ENCODE results near the gene SLC8A1.

Gene SLC8A1

GRCh38 chr2:40300391-40300790, 151.5 kb downstream of the SLC8A1 start:
- DNase-seq: no peak

GRCh38 chr2:40299781-40300180, 152.1 kb downstream of the SLC8A1 start:
- DNase-seq: no peak

- no peak for DNase-seq
Observed at GRCh38 chr2:40299173-40299572, 152.7 kb downstream of the SLC8A1 start.

DNA sequence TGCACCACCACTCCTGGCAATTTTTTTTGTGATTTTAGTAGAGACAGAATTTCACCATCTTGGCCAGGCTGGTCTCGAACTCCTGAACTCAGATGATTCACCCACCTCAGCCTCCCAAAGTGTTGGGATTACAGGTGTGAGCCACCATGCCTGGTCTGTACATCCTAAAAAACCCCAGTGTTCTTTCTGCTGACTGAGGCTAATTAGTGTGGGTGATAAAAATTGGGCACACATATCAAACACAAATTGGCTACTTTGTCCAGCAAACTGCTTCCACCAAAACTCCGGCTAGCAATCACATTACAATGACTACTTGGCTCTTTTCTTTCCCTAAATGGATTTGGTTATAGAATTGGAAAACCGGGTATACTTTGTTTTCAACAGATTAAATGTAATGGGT, 153.9 kb downstream of the SLC8A1 start:
- no peak for DNase-seq

DNA sequence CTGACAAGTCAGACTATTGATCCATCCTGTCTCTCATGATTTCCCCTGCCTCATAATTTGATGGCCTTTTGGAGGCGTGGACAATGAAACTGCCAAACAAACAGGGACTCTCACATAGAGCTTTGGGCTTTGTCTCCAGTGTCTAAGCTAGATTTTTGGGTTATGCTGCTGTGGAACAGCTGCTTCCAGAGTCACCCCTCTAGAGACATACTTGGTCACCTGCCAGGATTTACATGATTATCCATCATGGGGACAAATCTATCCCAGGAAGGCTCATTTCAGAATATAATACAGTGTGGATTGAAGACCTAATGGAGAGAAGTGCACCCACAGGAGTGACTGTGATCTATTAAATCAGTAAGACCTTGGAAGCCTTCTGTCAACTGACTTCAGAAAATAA, 159.6 kb downstream of the SLC8A1 start:
- no peak for DNase-seq

GRCh38 chr2:40289771-40290404, 162.0 kb downstream of the SLC8A1 start:
- DNase-seq: no peak

GRCh38 chr2:40287773-40288172, 164.1 kb downstream of the SLC8A1 start:
- no peak for DNase-seq

- DNase-seq: peak; percentile 46
Observed at GRCh38 chr2:40287195-40287594, 164.7 kb downstream of the SLC8A1 start.

- no peak for DNase-seq
Observed at GRCh38 chr2:40286721-40287120, 165.2 kb downstream of the SLC8A1 start.

- DNase-seq: no peak
Observed at GRCh38 chr2:40285391-40285790, 166.5 kb downstream of the SLC8A1 start.

GRCh38 chr2:40284797-40285196, 167.1 kb downstream of the SLC8A1 start:
- no peak for DNase-seq

DNA sequence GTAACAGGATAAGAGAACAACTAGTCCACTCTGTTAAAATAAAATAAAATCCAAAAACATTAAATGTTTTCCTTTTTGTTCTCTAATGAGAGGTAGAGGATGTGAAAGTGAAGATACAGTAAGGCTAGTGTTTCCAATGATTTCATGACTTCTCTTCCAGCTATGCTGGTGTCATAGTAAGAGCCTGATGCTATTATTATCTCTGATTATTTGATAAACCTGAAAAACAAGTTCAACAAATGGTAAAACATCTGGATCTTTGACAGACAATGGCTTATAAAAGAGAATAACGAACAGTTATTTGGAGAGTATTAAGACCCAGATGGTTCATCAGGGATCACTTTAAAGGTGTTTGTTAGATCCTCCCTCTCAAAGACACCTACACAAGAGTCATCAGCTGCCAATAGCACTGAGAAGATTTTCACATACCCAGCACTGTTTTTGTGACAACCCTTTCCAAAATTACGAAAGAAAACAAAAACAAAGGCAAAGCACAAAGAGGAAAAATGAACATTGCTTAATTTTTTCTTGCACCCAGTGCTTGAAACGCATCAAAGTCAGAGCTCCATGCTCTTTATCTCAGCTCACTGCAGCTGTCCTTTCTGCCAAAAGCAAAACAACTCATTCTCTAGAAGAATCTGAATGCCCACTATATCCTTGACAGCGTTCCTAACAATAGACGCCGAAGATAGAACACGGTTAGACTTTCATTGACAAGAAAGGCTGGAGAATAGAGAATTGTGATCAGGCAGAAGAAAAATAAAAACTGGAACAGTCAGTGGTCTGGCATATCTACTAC, 168.6 kb downstream of the SLC8A1 start:
- no peak for DNase-seq

- DNase-seq: no peak
Observed at GRCh38 chr2:40282428-40282827, 169.5 kb downstream of the SLC8A1 start.

DNA sequence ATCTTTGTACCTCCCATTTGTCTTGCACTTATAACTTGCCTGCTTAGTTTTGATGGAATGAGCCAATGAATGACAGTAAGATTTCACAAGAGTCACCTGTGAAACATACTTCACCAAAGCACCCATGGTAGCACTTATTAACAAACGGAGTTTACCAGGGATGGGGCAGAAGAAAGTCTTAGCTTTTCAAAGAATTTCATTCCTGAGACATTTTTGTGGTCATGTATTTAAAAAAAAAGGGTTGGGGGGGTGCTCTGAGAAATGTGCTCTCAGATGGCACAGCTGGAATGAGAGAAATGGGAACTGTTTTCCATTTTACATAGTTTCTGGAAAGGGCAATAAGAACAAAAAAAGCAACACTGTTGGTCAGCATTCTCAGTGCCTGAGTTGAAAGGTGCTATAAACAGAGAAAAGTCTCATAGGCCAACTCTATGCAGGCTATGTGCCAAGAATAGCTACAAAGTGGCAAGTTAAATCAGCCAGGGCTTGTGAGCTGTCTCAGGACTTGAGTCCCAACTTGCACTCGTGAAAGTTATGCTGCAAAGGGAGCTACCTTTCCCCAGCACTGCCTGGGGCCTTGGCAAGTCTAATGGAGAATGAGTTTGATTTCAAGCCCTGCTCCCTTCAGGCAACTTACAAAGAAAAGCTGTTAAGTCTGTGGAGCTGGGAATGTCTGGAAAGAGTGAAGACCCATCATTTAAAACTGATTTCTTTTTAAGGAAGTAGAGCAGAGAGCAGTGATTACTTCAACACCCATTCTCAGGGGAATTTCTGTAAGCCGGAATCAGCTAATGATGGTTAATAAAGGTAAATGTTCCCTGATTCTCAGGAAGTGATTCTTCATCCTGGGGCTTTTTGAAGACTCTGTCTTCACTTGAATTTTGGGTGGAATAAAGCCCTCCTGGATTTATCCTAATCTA, 170.6 kb downstream of the SLC8A1 start:
- no peak for DNase-seq

- DNase-seq: no peak
Observed at GRCh38 chr2:40279482-40279881, 172.4 kb downstream of the SLC8A1 start.

DNA sequence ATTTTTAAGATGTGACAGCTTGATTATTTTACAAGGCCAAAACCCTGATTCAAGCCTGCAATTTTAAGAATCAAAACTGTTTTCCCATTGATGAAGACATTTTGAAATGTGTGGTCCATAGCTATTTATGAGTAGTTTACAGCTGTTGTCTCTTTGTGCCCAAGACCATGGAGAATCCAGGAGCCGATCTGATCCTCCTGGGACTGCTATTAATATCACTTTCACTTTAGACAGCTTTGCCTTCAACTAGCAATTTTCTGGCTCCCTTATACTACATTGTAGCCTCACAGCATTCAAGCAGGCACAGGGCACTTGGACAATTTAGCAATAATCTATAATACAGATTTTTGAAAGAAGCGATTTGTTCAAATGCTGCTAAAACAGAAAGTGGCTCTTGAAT, 172.9 kb downstream of the SLC8A1 start:
- no peak for DNase-seq

DNA sequence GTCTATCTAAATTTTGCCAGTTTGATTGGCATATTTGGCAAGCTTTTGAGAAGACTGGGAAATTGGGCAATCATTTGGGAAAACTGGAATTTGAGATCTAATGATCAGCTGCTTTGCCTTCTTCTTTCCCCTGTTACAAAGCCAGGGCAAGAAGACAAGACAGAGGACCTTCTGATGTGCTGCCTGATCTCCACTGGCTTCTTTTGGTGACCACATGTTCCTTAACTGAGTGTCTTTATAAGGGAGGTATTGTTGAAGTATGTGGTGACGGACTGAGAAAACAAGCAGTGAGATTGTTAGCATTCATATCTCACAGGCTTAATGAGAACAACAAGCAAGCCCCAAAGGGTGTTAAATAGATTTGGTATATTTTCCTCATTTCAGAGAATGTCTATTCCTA, 175.8 kb downstream of the SLC8A1 start:
- DNase-seq: no peak

- DNase-seq: no peak
Observed at GRCh38 chr2:40274270-40274669, 177.6 kb downstream of the SLC8A1 start.

DNA sequence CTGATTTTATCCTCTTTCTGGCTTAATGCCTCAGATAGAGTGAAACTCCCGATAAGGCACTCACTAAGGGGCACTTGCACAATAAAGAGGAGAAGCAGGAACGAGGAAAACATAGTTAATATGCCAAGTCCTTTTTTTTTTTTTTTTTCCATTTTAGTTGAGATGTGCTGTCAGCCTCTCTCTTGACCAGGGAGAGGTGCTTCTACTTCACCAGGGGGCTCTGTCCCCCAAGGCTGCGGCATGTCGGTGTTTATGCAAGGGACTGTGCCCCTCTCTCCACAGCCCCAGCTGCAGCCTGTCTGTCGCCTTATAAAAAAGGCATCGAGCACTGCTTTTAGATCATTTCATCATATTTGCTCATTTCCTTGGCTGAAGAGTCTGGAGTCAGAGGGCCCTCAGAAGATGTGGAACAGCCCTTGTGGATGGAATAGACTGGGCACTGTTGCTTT, 178.1 kb downstream of the SLC8A1 start:
- DNase-seq: no peak

GRCh38 chr2:40271094-40271493, 180.8 kb downstream of the SLC8A1 start:
- no peak for DNase-seq

GRCh38 chr2:40270372-40270771, 181.5 kb downstream of the SLC8A1 start:
- no peak for DNase-seq

- DNase-seq: no peak
Observed at GRCh38 chr2:40268566-40268965, 183.3 kb downstream of the SLC8A1 start.

- no peak for DNase-seq
Observed at GRCh38 chr2:40266201-40266600, 185.7 kb downstream of the SLC8A1 start.

DNA sequence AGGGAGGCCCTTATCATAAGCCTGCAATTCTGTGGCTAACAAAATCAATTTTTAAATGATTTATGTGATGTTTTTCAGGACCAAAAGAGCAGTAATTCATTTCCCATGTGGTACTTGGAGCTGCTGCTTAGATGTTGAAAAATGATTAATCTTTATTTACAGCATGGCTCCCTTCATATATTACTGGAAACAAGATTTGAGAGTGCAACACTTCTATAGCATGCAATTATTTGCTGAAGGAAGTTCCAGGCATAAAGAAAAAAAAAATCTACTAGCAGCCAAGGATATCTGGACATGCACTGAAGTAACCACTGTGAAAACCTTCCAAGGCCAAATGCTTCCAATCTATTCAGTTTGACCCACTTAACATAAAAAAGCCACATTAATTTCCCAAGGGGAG, 186.3 kb downstream of the SLC8A1 start:
- no peak for DNase-seq
